ENCODE results near the gene TBC1D9. TPM values are rescaled to one million over a fixed set of nuclear protein-coding genes. Genes with fewer than 3 reads are reported as not detected.

Gene TBC1D9
- total and polyA plus RNA-seq, 2 of the 13 experiments (the other 11 are each of a cell fraction or from before 2014, with no cell fraction given) = 11.9 to 12.2 TPM

GRCh38 chr4:140756319-140757231 is at the start of gene TBC1D9 (continued):
- TF ChIP-seq ETS1 (CRISPR knock-in tag; IDR thresholded peaks at IDR 0.05) = no peak
- TF ChIP-seq MTF1 (CRISPR knock-in tag; IDR thresholded peaks at IDR 0.05) = no peak
- TF ChIP-seq NCOA5 (CRISPR knock-in tag; IDR thresholded peaks at IDR 0.05) = no peak
- TF ChIP-seq GFI1 (CRISPR knock-in tag; IDR thresholded peaks at IDR 0.05; ENCODE audit: borderline replicate concordance) = no peak
- TF ChIP-seq KAT7 (CRISPR knock-in tag; IDR thresholded peaks at IDR 0.05; ENCODE audit: borderline replicate concordance) = peak; percentile 78; the same call in 1 of the 2 replicates
- TF ChIP-seq ZNF615 (CRISPR knock-in tag; IDR thresholded peaks at IDR 0.05; ENCODE audit: borderline replicate concordance) = no peak
- TF ChIP-seq ZBTB34 (CRISPR knock-in tag; IDR thresholded peaks at IDR 0.05) = no peak
- no peak for TF ChIP-seq ZNF383 (CRISPR knock-in tag; IDR thresholded peaks at IDR 0.05; ENCODE audit: borderline replicate concordance)
- peak; percentile 49 for TF ChIP-seq YY1 (IDR thresholded peaks at IDR 0.05; ENCODE audit: insufficient read depth, insufficient replicate concordance, low read depth, low read length)
- peak; percentile 83 for TF ChIP-seq ZNF543 (CRISPR knock-in tag; IDR thresholded peaks at IDR 0.05)
- TF ChIP-seq ZFP36L1 (CRISPR knock-in tag; IDR thresholded peaks at IDR 0.05) = no peak
- TF ChIP-seq ZNF670 (CRISPR knock-in tag; IDR thresholded peaks at IDR 0.05; ENCODE audit: borderline replicate concordance) = no peak
- TF ChIP-seq TARDBP (CRISPR knock-in tag; IDR thresholded peaks at IDR 0.05) = 0 out of 2 replicates have a peak, but pooled peaks have one; percentile 59
- peak; percentile 65; the same call in 1 of the 2 replicates for TF ChIP-seq ZNF276 (CRISPR knock-in tag; IDR thresholded peaks at IDR 0.05; ENCODE audit: low read depth)
- TF ChIP-seq ZNF766 (CRISPR knock-in tag; IDR thresholded peaks at IDR 0.05; ENCODE audit: borderline replicate concordance) = no peak; the same call in 1 of the 2 replicates
- TF ChIP-seq ESRRA (CRISPR knock-in tag; IDR thresholded peaks at IDR 0.05; ENCODE audit: low read depth) = no peak
- peak; percentile 58; the same call in 1 of the 2 replicates for TF ChIP-seq SNAPC4 (CRISPR knock-in tag; IDR thresholded peaks at IDR 0.05)

All from HepG2 (cell line).